Activated CD4-positive, alpha-beta T cell treated with anti-CD3 and anti-CD28 coated beads for 4 hours (primary cell): ENCODE measurements around the gene FBXW2.
"Not testable (repeated sequence)": the region's sequence is repeated elsewhere in the genome, so short reads cannot be mapped to it uniquely, and the experiment has no call there.

ENCODE experiments used
- DNase-seq, 2 donors: peaks; one replicate each; pipeline ENCODE4 v3.0.0-alpha.2; 2020

Gene FBXW2

DNA sequence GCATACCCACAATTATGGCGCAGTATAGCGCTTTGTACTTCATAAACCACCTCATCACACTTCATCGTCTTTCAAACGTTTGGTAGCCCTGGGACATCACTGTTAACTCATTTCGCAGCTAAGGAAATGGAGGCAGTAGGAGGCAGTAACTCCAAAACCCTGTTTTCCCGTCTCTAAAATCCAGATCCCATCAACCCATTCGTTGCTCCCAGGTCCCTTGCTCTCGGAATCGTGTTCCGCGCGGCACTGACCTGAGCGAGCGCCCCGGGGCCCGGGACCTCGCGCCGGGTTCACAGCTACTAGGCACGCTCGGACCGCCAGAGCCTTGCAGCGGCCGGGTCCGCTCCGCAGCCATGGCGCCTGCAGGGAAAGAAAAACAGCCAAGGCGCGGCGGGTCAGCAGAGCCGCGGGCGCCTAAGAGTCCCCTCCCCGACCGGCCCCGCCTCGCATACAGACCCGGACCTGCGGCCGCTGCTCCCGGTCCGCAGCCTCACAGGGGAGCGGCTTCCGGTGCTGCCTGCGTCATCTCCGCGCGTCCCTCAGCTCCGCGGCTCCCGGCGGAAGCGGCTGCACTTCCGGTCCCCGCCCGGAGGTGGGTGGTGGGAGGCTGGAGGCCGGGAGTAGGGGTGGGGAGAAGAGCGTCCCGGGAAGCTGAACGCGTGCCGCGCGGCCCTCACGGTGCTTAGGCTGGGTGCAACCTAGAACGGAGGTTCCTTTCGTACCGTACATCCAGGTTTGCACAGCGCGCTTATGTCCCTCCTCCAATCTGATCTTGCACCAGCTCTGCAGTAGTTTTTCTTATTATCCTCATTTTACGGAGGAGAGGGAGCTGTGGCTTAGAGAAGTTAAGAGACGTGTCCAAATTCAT is at the start of gene FBXW2:
TSS of gene FBXW2 (minus strand) at position 519 of the 868 bp plus-strand sequence. CDS start 5,158 bp downstream, outside the sequence.
- peak; percentile 73 to 80 for DNase-seq

DNA sequence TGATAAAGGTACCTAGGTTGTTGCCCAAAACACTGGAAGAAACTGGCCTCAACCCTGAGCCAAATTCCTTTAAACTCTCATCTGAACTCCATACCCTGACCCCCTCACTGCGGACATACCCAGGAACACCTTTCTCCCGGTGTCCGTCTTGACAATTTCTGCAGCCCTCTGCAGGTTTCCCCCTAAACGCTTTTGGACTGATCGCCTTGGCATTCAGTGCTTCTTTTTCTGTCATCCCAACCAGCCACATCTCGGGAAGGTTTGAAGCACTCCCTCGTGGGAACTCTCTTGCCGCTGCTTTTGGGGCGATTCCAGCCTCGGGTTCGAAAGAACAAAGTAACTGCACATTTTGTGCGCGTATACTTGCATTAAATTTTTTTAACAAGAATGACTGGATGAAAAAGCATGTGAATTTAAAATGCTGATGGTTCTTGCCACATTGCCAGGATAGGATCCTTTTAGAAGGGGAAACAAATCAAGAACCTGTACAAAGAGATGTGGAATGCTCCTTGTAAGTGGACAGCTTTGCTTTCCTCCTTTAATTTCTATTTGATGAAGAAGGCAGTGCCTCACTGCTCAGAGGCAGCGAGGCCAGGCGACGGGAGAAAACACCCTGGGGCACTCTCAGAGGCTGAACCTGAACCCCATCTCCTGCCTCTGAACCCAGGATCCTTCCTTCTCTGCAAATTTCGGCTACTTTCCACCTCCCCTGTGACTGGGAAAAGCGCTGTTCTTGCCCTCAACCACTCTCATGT is 48.9 kb upstream of the FBXW2 start:
- no peak for DNase-seq

- no peak for DNase-seq
These were observed 45.9 kb upstream of the FBXW2 start for GRCh38 chr9:120839146-120839545.

- DNase-seq = no peak
These were observed 44.7 kb upstream of the FBXW2 start for GRCh38 chr9:120837921-120838320.

GRCh38 chr9:120833325-120833724 is 40.1 kb upstream of the FBXW2 start:
- DNase-seq = no peak

- no peak for DNase-seq
These were observed 39.6 kb upstream of the FBXW2 start for GRCh38 chr9:120832807-120833206.

GRCh38 chr9:120830865-120831264 is 37.6 kb upstream of the FBXW2 start:
- no peak for DNase-seq

GRCh38 chr9:120830151-120830550 is 36.9 kb upstream of the FBXW2 start:
- no peak for DNase-seq

- DNase-seq = no peak
These were observed 36.4 kb upstream of the FBXW2 start for GRCh38 chr9:120829650-120830049.

GRCh38 chr9:120820095-120820494 is 26.9 kb upstream of the FBXW2 start:
- no peak for DNase-seq

DNA sequence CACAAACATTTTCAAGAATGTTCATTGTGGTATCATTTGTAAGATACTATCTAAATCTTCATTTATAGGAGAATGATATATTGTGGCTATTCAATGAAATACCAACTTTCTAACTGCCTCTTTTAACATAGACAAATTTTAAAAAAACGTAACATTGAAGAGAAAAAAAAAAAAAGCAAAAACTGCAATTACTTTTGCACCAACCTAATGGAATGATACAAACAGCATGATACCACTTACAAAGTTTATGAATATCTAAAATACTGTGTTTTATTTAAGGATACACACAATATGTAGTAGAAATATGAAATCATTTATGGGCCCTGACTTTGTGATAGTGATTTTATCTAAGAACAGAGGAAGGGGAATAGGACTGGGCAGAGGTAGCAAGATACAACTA is 25.4 kb upstream of the FBXW2 start:
- no peak for DNase-seq

DNA sequence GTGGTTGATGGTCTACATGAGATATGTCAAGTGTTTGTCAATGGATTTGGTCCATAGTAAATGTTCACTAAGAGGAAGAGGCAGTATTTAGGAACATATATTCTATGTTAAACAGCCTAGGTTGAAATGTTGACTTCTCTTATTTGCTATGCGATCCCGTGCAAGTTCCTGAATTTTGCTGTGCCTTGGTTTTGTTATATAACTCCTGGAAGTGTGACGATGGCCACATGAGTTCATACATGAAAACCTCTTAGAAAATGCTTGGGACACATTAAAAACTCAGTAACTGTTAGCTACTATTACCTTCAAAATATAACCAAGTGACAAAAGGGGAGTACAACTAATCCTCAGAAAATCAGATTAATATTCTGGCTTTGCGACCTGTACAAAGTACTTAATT is 21.9 kb upstream of the FBXW2 start:
- no peak for DNase-seq

DNA sequence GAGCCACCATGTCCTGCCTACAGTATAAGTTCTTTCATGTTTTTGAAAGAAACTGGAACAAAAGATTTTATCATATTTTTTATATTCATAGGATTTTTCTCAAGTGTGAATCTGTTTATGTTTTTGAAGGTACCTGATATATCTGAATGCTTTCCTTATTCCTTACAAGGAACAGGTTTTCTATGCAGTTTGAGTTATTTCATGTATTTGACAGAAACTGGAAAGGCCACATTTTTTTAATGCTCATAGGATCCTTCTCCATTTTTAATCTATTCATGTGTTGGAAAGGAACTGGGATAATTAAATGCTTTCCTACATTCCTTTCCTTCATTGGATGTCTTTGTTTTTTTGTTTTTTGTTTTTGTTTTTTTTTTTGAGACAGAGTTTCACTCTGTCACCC is 15.7 kb upstream of the FBXW2 start:
- no peak for DNase-seq

GRCh38 chr9:120807607-120808379 is 14.6 kb upstream of the FBXW2 start:
- DNase-seq = no peak

- not testable (repeated sequence) for DNase-seq
These were observed 11.7 kb upstream of the FBXW2 start for GRCh38 chr9:120804784-120805363.

- DNase-seq = no peak
These were observed 8.2 kb upstream of the FBXW2 start for GRCh38 chr9:120801441-120801840.

DNA sequence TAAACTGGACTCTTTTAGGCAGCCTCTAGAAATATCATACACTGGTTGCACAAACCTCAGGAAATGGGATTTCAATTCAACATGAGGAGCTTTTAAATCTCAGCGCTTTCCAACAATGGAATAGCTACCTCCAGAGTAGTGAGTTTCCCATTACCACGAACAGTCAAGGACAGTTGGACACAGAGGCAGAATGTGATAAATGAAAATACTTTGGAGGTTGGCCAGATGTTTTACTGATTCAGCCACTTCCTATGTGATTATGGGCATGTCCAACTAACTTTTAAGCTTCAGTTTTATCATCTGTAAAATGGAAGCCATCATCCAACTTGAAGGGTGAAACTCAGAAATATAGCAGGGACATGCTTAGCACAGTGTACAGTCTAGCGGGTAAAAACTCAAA is 2.1 kb downstream of the FBXW2 start:
- DNase-seq = no peak

GRCh38 chr9:120787933-120788332 is 5.3 kb downstream of the FBXW2 start:
- DNase-seq = no peak

DNA sequence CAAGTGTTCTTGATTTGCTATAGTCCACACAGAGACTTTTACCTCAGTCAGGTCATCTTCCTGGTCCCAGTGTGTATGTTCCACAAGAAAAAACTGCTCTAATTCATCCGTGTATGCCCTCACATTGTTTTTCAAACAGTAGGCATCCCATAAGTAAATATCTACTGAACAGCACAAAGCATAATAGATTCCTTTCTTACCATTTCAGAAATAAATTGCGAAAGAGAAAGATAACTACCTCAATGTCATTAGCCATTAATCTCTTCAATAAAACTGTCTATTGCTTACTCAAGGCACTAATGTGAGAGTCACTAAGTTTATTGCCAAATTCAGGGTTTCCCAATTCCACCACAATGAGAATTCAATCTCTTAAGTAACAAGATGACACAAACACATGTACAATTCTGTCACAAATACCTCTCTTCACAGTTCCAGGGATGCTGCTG is 9.6 kb downstream of the FBXW2 start:
- DNase-seq = no peak

GRCh38 chr9:120781236-120781635 is 12.0 kb downstream of the FBXW2 start:
- DNase-seq = no peak

DNA sequence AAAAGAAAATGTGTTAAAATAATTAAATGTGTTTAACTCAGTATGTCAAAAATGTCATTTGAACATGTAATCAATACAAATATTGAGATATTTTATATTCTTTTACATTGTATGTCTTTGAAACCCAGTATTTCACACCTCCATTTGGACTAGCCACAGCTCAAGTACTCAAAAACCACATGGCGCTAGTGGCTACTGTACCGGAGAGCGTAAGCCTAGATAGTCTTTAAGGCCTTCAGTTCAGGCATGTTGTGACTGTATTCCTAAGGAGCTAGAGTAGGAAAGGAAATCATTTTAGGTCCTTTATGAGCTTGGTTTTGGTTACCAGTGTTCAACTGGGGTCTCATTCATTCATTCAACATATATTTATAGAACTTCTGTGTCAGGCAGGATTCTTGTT is 12.8 kb downstream of the FBXW2 start:
- DNase-seq = no peak

GRCh38 chr9:120779227-120779626 is 14.0 kb downstream of the FBXW2 start:
- no peak for DNase-seq

DNA sequence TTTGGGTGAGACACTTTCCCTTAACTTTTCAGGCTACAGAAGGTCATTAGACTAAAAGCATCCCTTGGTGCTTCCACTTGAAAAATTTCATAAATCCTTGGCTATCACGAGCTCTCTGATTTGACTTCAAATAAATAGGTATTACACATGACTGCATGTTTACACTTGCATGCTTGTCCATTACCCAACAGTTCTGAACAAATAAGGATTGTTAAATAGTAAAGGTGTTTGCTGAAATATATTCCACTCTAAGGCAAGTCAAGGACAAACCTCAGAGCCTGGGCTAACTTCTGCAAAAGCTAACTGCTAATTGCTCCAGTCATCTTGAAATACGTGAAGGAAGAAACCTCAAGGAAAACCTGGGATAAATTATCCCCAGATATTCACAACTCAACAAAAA is 14.5 kb downstream of the FBXW2 start:
- DNase-seq = no peak
